WTC11 (cell line): ENCODE measurements around the gene CD59. TPM values are rescaled to one million over a fixed set of nuclear protein-coding genes. Genes with fewer than 3 reads are reported as not detected.

Source experiments
- ATAC-seq: fragments of 200-7000 bp; cut with Tn5 transposase; 2 replicates; pipeline ENCODE4 v1.10.0; 2021; ENCODE audit warnings: mild to moderate bottlenecking, moderate library complexity
- CTCF ChIA-PET: fragments of 300-600 bp; sonication (Branson Sonifier 250); formaldehyde crosslinking; loops from one replicate; lab custom pipeline; 2021; ENCODE audit warnings: antibody characterized with exemption; lab: Charles Lee
- POLR2A ChIA-PET: fragments of 350-600 bp; sonication (Branson Sonifier 250); formaldehyde crosslinking; loops from one replicate; lab custom pipeline; 2021; ENCODE audit warnings: antibody characterized with exemption; lab: Charles Lee
- DNase-seq: peaks from one replicate; pipeline ENCODE4 v3.0.0; 2021; ENCODE audit warnings: low spot score
- H3K27ac Mint-ChIP-seq: 2 replicates; pipeline ENCODE4 v1.8.0; 2021; ENCODE audit warnings: mixed read lengths
- H3K27me3 Mint-ChIP-seq: 2 replicates; pipeline ENCODE4 v1.8.0; 2021; ENCODE audit warnings: low read depth, mild to moderate bottlenecking, moderate library complexity, mixed read lengths
- H3K36me3 Mint-ChIP-seq: 2 replicates; pipeline ENCODE4 v1.8.0; 2021; ENCODE audit warnings: mixed read lengths
- H3K4me1 Mint-ChIP-seq: 2 replicates; pipeline ENCODE4 v1.8.0; 2022; ENCODE audit warnings: mixed read lengths
- H3K4me3 Mint-ChIP-seq: 2 replicates; pipeline ENCODE4 v1.8.0; 2021; ENCODE audit warnings: mild to moderate bottlenecking, moderate library complexity, mixed read lengths
- H3K9me3 Mint-ChIP-seq: 2 replicates; pipeline ENCODE4 v1.8.0; 2021; ENCODE audit warnings: mixed read lengths
- ARID4B ChIP-seq: sonication (generic); formaldehyde crosslinking; IDR thresholded peaks from 2 replicates; pipeline ENCODE4 v1.8.0; 2023; ENCODE audit warnings: missing genetic modification reagents, mild to moderate bottlenecking, borderline replicate concordance
- GTF2I ChIP-seq: fragments of 250-450 bp; sonication (Bioruptor Pico); conservative IDR thresholded peaks from 2 replicates; pipeline ENCODE4 v1.4.0; 2021; ENCODE audit warnings: mild to moderate bottlenecking
- IRF2 ChIP-seq: sonication (generic); formaldehyde crosslinking; IDR thresholded peaks from 2 replicates; pipeline ENCODE4 v1.8.0; 2022; ENCODE audit warnings: low read depth, missing genetic modification reagents, borderline replicate concordance
- NFATC4 ChIP-seq: fragments of 250-450 bp; sonication (Bioruptor Pico); IDR thresholded peaks from 2 replicates; pipeline ENCODE4 v1.9.0; 2021; ENCODE audit warnings: mild to moderate bottlenecking
- NR3C1 ChIP-seq: sonication (generic); formaldehyde crosslinking; conservative IDR thresholded peaks from 2 replicates; pipeline ENCODE4 v1.8.1; 2023; ENCODE audit warnings: low read depth, mild to moderate bottlenecking, missing genetic modification reagents
- SOX15 ChIP-seq: fragments of 250-450 bp; sonication (Bioruptor Pico); IDR thresholded peaks from 2 replicates; pipeline ENCODE4 v1.9.0; 2021; ENCODE audit warnings: mild to moderate bottlenecking
- TEAD4 ChIP-seq: sonication (generic); formaldehyde crosslinking; IDR thresholded peaks from 2 replicates; pipeline ENCODE4 v1.8.0; 2022; ENCODE audit warnings: mild to moderate bottlenecking, missing genetic modification reagents
- TP53 ChIP-seq: sonication (generic); formaldehyde crosslinking; IDR thresholded peaks from 2 replicates; pipeline ENCODE4 v1.8.1; 2023; ENCODE audit warnings: mild to moderate bottlenecking, missing genetic modification reagents
- USF2 ChIP-seq: sonication (generic); formaldehyde crosslinking; IDR thresholded peaks from 2 replicates; pipeline ENCODE4 v1.8.1; 2023; ENCODE audit warnings: mild to moderate bottlenecking, missing genetic modification reagents, moderate library complexity
- ZBTB21 ChIP-seq: sonication (generic); formaldehyde crosslinking; IDR thresholded peaks from 2 replicates; pipeline ENCODE4 v1.8.1; 2023; ENCODE audit warnings: mild to moderate bottlenecking, missing genetic modification reagents, borderline replicate concordance
- ZNF138 ChIP-seq: sonication (generic); formaldehyde crosslinking; conservative IDR thresholded peaks from 2 replicates; pipeline ENCODE4 v1.8.1; 2022; ENCODE audit warnings: mild to moderate bottlenecking, moderate library complexity, missing genetic modification reagents
- ZNF317 ChIP-seq: sonication (generic); formaldehyde crosslinking; IDR thresholded peaks from 2 replicates; pipeline ENCODE4 v1.8.1; 2023; ENCODE audit warnings: low read depth, mild to moderate bottlenecking, moderate library complexity, missing genetic modification reagents, borderline replicate concordance
- total RNA-seq: library from RNA; stranded (reverse); gene quantifications from 3 replicates; pipeline ENCODE4 v1.2.3, GENCODE V29; 2021
- TF ChIP-seq, protein P1 (sequence below): fragments of 250-450 bp; sonication (Bioruptor Pico); IDR thresholded peaks from 2 replicates; pipeline ENCODE4 v1.9.0; 2021; ENCODE audit warnings: mild to moderate bottlenecking, borderline replicate concordance
- TF ChIP-seq, protein P2 (sequence below): sonication (generic); formaldehyde crosslinking; IDR thresholded peaks from 2 replicates; pipeline ENCODE4 v1.8.1; 2022; ENCODE audit warnings: mild to moderate bottlenecking, missing genetic modification reagents, moderate library complexity, borderline replicate concordance
- TF ChIP-seq, protein P3 (sequence below): sonication (generic); formaldehyde crosslinking; IDR thresholded peaks from 2 replicates; pipeline ENCODE4 v1.8.0; 2022; ENCODE audit warnings: mild to moderate bottlenecking, missing genetic modification reagents
- TF ChIP-seq, protein P4 (sequence below): sonication (generic); formaldehyde crosslinking; IDR thresholded peaks from 2 replicates; pipeline ENCODE4 v1.8.0; 2022; ENCODE audit warnings: missing genetic modification reagents

Gene CD59
- total RNA-seq, 1 experiment from 2014 or later, result 65.8 TPM

DNA sequence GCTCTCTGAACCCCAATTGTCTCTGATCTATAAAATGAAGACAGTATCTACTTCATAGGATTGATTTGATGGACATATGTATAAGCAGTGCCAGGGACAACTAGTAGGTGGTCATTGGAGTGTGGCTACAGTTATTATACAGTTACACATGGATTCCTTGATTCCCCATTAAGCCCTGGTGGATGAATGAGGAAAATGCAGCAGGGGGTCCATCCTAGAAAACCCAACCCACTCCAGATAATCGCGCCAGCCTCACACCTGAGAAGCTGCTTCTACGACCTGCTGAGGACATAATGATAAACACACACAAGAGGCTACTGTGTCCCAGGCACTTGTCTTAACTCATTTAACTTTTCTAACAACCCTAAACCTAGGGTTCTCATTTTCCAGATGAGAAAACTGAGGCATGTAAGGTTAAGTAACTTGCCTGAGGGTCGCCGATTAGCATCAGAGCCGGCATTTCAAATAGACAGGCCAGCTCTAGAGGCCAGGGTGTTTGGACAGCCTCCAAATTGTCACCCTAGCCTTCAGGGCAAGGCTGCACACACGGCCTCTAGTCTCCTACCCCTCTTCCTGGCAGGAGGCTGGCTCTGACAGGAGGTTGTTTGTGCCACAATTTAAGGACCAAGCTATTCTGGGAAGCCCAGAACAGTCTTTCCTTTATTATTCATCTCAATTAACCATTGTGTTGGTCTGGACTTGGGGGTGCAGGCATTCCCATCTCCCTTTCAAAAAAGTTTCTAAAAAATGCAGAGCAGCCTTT, 31.8 kb downstream of the CD59 start:
- Mint-ChIP-seq H3K27ac (no peak overlapping the region), H3K9me3 (no peaks in the 10 kb centered on the region), H3K4me3 (no peak overlapping the region), H3K36me3 (peaks cover 7% of the 10 kb centered on the region), H3K4me1 (peaks cover 20% of the 10 kb centered on the region), H3K27me3 (peaks cover 7% of the 10 kb centered on the region)
- CTCF ChIA-PET, result interaction anchor here (1.1 to 2.9 kb wide), 3 partner anchors 38 to 125 kb away, joined by 3 to 10 read pairs (median 4); no protein-coding TSS in a partner anchor
- TF ChIP-seq IRF2 (CRISPR knock-in tag) (no peak), USF2 (no peak), ZNF317 (CRISPR knock-in tag) (no peak)
- DNase-seq (no peak), ATAC-seq (no peak)
- POLR2A ChIA-PET, result interaction anchor here (0.8 kb wide), 1 partner anchor 10 kb away, joined by 3 read pairs; no protein-coding TSS in a partner anchor

- peaks cover 11% of the 10 kb centered on the region for H3K27me3 Mint-ChIP-seq
- H3K4me3 Mint-ChIP-seq, result no peak overlapping the region
- ChIA-PET POLR2A (no interaction called here), CTCF (interaction anchor here (2.9 kb wide), 1 partner anchor 39 kb away, joined by 10 read pairs; no protein-coding TSS in a partner anchor)
- H3K27ac Mint-ChIP-seq, result no peak overlapping the region
- H3K9me3 Mint-ChIP-seq, result no peaks in the 10 kb centered on the region
- ATAC-seq (no peak), DNase-seq (no peak)
- peaks cover 2% of the 10 kb centered on the region for H3K36me3 Mint-ChIP-seq
- no peak for TF ChIP-seq TEAD4 (CRISPR knock-in tag)
- no peak for TF ChIP-seq ARID4B
- no peak for TF ChIP-seq ZNF138 (CRISPR knock-in tag)
- TF ChIP-seq GTF2I (CRISPR knock-in tag), result no peak
- TF ChIP-seq, protein P1, sequence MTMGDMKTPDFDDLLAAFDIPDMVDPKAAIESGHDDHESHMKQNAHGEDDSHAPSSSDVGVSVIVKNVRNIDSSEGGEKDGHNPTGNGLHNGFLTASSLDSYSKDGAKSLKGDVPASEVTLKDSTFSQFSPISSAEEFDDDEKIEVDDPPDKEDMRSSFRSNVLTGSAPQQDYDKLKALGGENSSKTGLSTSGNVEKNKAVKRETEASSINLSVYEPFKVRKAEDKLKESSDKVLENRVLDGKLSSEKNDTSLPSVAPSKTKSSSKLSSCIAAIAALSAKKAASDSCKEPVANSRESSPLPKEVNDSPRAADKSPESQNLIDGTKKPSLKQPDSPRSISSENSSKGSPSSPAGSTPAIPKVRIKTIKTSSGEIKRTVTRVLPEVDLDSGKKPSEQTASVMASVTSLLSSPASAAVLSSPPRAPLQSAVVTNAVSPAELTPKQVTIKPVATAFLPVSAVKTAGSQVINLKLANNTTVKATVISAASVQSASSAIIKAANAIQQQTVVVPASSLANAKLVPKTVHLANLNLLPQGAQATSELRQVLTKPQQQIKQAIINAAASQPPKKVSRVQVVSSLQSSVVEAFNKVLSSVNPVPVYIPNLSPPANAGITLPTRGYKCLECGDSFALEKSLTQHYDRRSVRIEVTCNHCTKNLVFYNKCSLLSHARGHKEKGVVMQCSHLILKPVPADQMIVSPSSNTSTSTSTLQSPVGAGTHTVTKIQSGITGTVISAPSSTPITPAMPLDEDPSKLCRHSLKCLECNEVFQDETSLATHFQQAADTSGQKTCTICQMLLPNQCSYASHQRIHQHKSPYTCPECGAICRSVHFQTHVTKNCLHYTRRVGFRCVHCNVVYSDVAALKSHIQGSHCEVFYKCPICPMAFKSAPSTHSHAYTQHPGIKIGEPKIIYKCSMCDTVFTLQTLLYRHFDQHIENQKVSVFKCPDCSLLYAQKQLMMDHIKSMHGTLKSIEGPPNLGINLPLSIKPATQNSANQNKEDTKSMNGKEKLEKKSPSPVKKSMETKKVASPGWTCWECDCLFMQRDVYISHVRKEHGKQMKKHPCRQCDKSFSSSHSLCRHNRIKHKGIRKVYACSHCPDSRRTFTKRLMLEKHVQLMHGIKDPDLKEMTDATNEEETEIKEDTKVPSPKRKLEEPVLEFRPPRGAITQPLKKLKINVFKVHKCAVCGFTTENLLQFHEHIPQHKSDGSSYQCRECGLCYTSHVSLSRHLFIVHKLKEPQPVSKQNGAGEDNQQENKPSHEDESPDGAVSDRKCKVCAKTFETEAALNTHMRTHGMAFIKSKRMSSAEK (CRISPR knock-in tag), result no peak
- TF ChIP-seq, protein P2, sequence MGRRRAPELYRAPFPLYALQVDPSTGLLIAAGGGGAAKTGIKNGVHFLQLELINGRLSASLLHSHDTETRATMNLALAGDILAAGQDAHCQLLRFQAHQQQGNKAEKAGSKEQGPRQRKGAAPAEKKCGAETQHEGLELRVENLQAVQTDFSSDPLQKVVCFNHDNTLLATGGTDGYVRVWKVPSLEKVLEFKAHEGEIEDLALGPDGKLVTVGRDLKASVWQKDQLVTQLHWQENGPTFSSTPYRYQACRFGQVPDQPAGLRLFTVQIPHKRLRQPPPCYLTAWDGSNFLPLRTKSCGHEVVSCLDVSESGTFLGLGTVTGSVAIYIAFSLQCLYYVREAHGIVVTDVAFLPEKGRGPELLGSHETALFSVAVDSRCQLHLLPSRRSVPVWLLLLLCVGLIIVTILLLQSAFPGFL, result no peak
- no peak for TF ChIP-seq TP53 (CRISPR knock-in tag)
- TF ChIP-seq SOX15, result no peak
- TF ChIP-seq, protein P3, sequence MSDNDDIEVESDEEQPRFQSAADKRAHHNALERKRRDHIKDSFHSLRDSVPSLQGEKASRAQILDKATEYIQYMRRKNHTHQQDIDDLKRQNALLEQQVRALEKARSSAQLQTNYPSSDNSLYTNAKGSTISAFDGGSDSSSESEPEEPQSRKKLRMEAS, result no peak
- TF ChIP-seq, protein P4, sequence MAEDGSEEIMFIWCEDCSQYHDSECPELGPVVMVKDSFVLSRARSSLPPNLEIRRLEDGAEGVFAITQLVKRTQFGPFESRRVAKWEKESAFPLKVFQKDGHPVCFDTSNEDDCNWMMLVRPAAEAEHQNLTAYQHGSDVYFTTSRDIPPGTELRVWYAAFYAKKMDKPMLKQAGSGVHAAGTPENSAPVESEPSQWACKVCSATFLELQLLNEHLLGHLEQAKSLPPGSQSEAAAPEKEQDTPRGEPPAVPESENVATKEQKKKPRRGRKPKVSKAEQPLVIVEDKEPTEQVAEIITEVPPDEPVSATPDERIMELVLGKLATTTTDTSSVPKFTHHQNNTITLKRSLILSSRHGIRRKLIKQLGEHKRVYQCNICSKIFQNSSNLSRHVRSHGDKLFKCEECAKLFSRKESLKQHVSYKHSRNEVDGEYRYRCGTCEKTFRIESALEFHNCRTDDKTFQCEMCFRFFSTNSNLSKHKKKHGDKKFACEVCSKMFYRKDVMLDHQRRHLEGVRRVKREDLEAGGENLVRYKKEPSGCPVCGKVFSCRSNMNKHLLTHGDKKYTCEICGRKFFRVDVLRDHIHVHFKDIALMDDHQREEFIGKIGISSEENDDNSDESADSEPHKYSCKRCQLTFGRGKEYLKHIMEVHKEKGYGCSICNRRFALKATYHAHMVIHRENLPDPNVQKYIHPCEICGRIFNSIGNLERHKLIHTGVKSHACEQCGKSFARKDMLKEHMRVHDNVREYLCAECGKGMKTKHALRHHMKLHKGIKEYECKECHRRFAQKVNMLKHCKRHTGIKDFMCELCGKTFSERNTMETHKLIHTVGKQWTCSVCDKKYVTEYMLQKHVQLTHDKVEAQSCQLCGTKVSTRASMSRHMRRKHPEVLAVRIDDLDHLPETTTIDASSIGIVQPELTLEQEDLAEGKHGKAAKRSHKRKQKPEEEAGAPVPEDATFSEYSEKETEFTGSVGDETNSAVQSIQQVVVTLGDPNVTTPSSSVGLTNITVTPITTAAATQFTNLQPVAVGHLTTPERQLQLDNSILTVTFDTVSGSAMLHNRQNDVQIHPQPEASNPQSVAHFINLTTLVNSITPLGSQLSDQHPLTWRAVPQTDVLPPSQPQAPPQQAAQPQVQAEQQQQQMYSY, result no peak
- TF ChIP-seq NFATC4 (CRISPR knock-in tag), result no peak
- no peak for TF ChIP-seq NR3C1
- no peak for TF ChIP-seq ZBTB21 (CRISPR knock-in tag)
- TF ChIP-seq ZNF317 (CRISPR knock-in tag), result no peak
- peaks cover 20% of the 10 kb centered on the region for H3K4me1 Mint-ChIP-seq
Observed at GRCh38 chr11:33703788-33704187, 32.4 kb downstream of the CD59 start.
